ENCODE data around the gene HSPA12A.

HSPA12A gene

DNA sequence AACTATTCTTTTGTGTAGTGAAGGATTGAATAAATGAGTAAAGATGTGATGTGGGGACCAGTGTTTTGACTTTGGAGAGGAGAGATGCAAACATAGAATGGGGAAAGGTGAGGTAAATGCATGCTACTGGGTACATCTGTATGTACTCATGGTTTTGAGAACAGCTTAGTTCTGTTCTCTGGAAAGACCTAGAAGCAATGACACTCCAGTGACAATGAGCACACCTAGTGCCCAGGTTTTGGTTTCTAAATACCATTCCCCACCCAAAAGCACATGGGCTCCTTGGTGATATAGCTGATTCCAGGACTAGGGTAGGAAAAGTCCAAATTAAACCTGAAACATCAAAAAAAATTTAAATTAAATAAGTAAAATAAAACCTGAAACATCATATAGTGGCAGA, 22.6 kb upstream of the HSPA12A start:
- TF ChIP-seq, protein P1, sequence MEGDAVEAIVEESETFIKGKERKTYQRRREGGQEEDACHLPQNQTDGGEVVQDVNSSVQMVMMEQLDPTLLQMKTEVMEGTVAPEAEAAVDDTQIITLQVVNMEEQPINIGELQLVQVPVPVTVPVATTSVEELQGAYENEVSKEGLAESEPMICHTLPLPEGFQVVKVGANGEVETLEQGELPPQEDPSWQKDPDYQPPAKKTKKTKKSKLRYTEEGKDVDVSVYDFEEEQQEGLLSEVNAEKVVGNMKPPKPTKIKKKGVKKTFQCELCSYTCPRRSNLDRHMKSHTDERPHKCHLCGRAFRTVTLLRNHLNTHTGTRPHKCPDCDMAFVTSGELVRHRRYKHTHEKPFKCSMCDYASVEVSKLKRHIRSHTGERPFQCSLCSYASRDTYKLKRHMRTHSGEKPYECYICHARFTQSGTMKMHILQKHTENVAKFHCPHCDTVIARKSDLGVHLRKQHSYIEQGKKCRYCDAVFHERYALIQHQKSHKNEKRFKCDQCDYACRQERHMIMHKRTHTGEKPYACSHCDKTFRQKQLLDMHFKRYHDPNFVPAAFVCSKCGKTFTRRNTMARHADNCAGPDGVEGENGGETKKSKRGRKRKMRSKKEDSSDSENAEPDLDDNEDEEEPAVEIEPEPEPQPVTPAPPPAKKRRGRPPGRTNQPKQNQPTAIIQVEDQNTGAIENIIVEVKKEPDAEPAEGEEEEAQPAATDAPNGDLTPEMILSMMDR (IDR thresholded peaks at IDR 0.05; ENCODE audit: low read depth, low read length), result no peak
- no peak for DNase-seq (ENCODE audit: extremely low read depth, low read depth)

- TF ChIP-seq, protein P1 (IDR thresholded peaks at IDR 0.05; ENCODE audit: low read depth, low read length), result no peak
Observed at GRCh38 chr10:116763440-116763839, 21.1 kb upstream of the HSPA12A start.

DNA sequence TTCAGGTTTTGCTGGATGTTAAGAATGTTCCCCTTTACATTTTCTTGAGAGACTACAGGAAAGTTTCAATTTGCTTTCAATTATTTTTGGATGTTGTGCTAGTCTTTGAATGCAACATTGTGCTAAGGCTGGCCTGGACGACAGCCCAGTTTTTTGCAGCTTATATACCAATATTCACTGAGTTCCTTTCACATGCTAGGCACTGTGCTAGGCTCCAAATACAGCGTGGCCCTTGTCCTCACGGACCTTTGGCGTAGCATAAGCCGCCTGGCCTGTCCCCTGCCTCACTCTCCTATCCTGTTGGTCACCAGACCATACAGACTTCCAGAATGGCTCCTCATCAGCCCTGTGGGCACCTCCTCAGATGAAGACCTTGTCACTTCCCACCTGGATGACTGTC, 19.5 kb upstream of the HSPA12A start:
- TF ChIP-seq, protein P1 (IDR thresholded peaks at IDR 0.05; ENCODE audit: low read depth, low read length), result no peak

More at GRCh38 chr10:116763440-116763839, 21.1 kb upstream of the HSPA12A start:
- DNase-seq (ENCODE audit: extremely low read depth, low read depth), result no peak

GRCh38 chr10:116760919-116761318, 18.6 kb upstream of the HSPA12A start:
- TF ChIP-seq, protein P1 (IDR thresholded peaks at IDR 0.05; ENCODE audit: low read depth, low read length), result no peak
- DNase-seq (ENCODE audit: extremely low read depth, low read depth), result no peak

More for the DNA sequence above, 19.5 kb upstream of the HSPA12A start:
- no peak for DNase-seq (ENCODE audit: extremely low read depth, low read depth)

DNA sequence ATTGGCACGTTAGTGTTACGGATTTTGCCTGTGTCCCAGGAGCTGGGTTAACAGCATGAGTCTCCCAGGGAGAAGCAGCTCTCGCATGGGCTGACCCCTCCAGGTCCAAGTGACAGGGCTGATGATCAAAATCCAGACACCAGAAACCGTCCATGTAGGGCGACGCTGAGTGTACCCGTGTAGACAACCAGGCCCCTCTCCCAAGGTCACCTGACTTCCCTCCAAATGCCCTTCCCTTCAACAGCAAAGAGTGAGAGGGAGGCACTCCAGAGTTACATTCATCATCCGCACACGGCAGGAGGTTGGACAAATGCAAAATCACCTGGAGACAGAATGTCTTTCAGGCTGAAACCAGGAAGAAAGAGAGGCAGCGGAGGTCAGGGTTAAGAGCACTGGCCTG, 14.9 kb upstream of the HSPA12A start:
- TF ChIP-seq, protein P1 (IDR thresholded peaks at IDR 0.05; ENCODE audit: low read depth, low read length), result no peak

GRCh38 chr10:116756277-116756676, 13.9 kb upstream of the HSPA12A start:
- no peak for DNase-seq (ENCODE audit: extremely low read depth, low read depth)
- TF ChIP-seq, protein P1 (IDR thresholded peaks at IDR 0.05; ENCODE audit: low read depth, low read length), result no peak

More for the DNA sequence above, 14.9 kb upstream of the HSPA12A start:
- DNase-seq (ENCODE audit: extremely low read depth, low read depth), result no peak

DNA sequence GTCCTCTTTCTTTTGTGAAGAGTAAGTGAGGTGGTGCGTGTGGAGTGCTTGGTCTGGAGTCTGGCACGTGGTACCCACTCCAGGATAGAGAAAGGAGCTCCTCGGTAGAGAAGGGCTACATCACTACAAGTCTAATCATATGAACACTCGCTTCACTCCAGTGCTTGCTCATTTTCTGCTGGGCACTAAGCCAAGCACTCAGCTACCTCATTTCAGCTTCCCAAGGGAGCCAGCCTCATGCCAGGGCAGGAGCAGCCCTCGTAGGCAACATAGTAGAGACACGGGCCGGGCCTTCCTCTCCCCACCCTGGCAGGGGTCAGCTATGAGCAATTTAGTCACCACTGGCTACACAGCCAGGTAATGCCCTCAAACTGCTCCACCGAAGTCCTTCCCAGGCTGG, 11.4 kb upstream of the HSPA12A start:
- DNase-seq (ENCODE audit: extremely low read depth, low read depth), result no peak
- TF ChIP-seq, protein P1 (IDR thresholded peaks at IDR 0.05; ENCODE audit: low read depth, low read length), result no peak

All from AG09319 (cell line).